Liver (tissue), 9 donors: ENCODE data around the gene CCDC71. TPM values are rescaled to one million over a fixed set of nuclear protein-coding genes. Genes with fewer than 3 reads are reported as not detected.
A peak's percentile ranks its signal among the peaks of the same experiment; 100 is the strongest.

Experiments used
- DNase-seq: peaks from one replicate; pipeline ENCODE4 v3.0.0-alpha.2; 2017; ENCODE audit warnings: low spot score
- H3K27ac ChIP-seq, 2 donors: one replicate each; pipeline ENCODE4 v1.7.0; 2013; ENCODE audit warnings: inconsistent platforms in 2 of 2, low read length in 2 of 2, control low read depth in 1 of 2, low read depth in 1 of 2, mild to moderate bottlenecking in 1 of 2
- H3K27me3 ChIP-seq, 4 donors: one replicate each; pipeline versions ENCODE4 v1.6.1 to v1.7.0; 2013; ENCODE audit warnings: low read length in 3 of 4, inconsistent platforms in 1 of 4, mild to moderate bottlenecking in 1 of 4, moderate library complexity in 1 of 4; ENCODE audit not compliant: control insufficient read depth in 4 of 4, insufficient read depth in 4 of 4
- H3K36me3 ChIP-seq, 4 donors: one replicate each; pipeline versions ENCODE4 v1.6.1 to v1.7.0; 2013; ENCODE audit warnings: low read length in 3 of 4, mild to moderate bottlenecking in 3 of 4, low read depth in 1 of 4, moderate library complexity in 1 of 4; ENCODE audit not compliant: control insufficient read depth in 4 of 4, insufficient read depth in 3 of 4
- H3K4me1 ChIP-seq, 4 donors: one replicate each; pipeline versions ENCODE4 v1.6.1 to v1.7.0; 2013; ENCODE audit warnings: low read length in 3 of 4, mild to moderate bottlenecking in 3 of 4, moderate library complexity in 1 of 4; ENCODE audit not compliant: control insufficient read depth in 4 of 4, insufficient read depth in 4 of 4
- H3K4me3 ChIP-seq, 3 donors: one replicate each; pipeline versions ENCODE4 v1.6.1 to v1.7.0; 2013; ENCODE audit warnings: low read length in 3 of 3, control low read depth in 1 of 3, low read depth in 1 of 3, mild to moderate bottlenecking in 1 of 3
- H3K9ac ChIP-seq, 2 donors: one replicate each; pipeline ENCODE4 v1.7.0; 2013; ENCODE audit warnings: low read length in 2 of 2, mild to moderate bottlenecking in 2 of 2, moderate library complexity in 2 of 2, control low read depth in 1 of 2, low read depth in 1 of 2
- H3K9me3 ChIP-seq, 4 donors: one replicate each; pipeline versions ENCODE4 v1.6.1 to v1.7.0; 2013; ENCODE audit warnings: low read length in 3 of 4; ENCODE audit not compliant: control insufficient read depth in 4 of 4
- FOXA1 ChIP-seq: IDR thresholded peaks from 2 replicates; pipeline ENCODE4 v1.6.1; 2016; ENCODE audit warnings: antibody characterized with exemption
- FOXA2 ChIP-seq: IDR thresholded peaks from 2 replicates; pipeline ENCODE4 v1.6.1; 2016; ENCODE audit warnings: antibody characterized with exemption
- GABPA ChIP-seq, 2 donors: IDR thresholded peaks in 1 of 2; conservative IDR thresholded peaks in 1 of 2; 2 replicates each; pipeline ENCODE4 v1.6.1; 2016; ENCODE audit warnings: antibody characterized with exemption in 2 of 2, mild to moderate bottlenecking in 1 of 2, moderate library complexity in 1 of 2
- HNF4A ChIP-seq, 2 donors: conservative IDR thresholded peaks; 2 replicates each; pipeline ENCODE4 v1.6.1; 2016; ENCODE audit warnings: antibody characterized with exemption in 2 of 2, mild to moderate bottlenecking in 2 of 2
- HNF4G ChIP-seq: IDR thresholded peaks from 2 replicates; pipeline ENCODE4 v1.6.1; 2016; ENCODE audit warnings: antibody characterized with exemption
- JUND ChIP-seq, 2 donors: IDR thresholded peaks; 2 replicates each; pipeline ENCODE4 v1.6.1; 2016; ENCODE audit warnings: antibody characterized with exemption in 2 of 2
- NR2F2 ChIP-seq: IDR thresholded peaks from 2 replicates; pipeline ENCODE4 v1.6.1; 2016; ENCODE audit warnings: antibody characterized with exemption
- RXRA ChIP-seq, 2 donors: IDR thresholded peaks; 2 replicates each; pipeline ENCODE4 v1.6.1; 2017 to 2018; ENCODE audit warnings: antibody characterized with exemption in 2 of 2, mild to moderate bottlenecking in 1 of 2
- TAF1 ChIP-seq: conservative IDR thresholded peaks from 2 replicates; pipeline ENCODE4 v1.6.1; 2016; ENCODE audit warnings: antibody characterized with exemption, mild to moderate bottlenecking
- YY1 ChIP-seq: IDR thresholded peaks from 2 replicates; pipeline ENCODE4 v1.6.1; 2016; ENCODE audit warnings: antibody characterized with exemption, mild to moderate bottlenecking
- WGBS: extraction: QIAGEN DNeasy Blood & Tissue Kit; methylation state at CpG from one replicate; pipeline ENCODE4 v1.1.7; 2013; 5-methylcytosine and 5-hydroxymethylcytosine counted together
- polyA plus RNA-seq, 2 donors: library from polyadenylated mRNA; stranded (reverse) in 1 of 2; unstranded in 1 of 2; fragments of 200-250 nt in 1 of 2; fragments of >200 nt in 1 of 2; fragmentation: Nextera tagmentation in 1 of 2; extraction: Ambion mirVana in 1 of 2; gene quantifications; one replicate each; pipeline versions ENCODE4 v1.2.1 to v1.2.3, GENCODE V29; 2013 to 2015
- total RNA-seq, 2 donors: library from RNA; depleted of rRNA; stranded (reverse); fragments of >200 nt; gene quantifications; one replicate each; pipeline ENCODE4 v1.2.3, GENCODE V29; 2014
- TF ChIP-seq, protein P1 (sequence below): IDR thresholded peaks from 2 replicates; pipeline ENCODE4 v1.6.1; 2016; ENCODE audit warnings: antibody characterized with exemption
- TF ChIP-seq, protein P2 (sequence below): IDR thresholded peaks from 2 replicates; pipeline ENCODE4 v1.6.1; 2016; ENCODE audit warnings: antibody characterized with exemption, mild to moderate bottlenecking
- TF ChIP-seq, protein P3 (sequence below): fragments of 150-350 bp; IDR thresholded peaks from 2 replicates; pipeline ENCODE4 v1.5.1; 2017; ENCODE audit warnings: improper control_type of control experiment, low read depth, low read length; ENCODE audit not compliant: missing input control
- donor health status: healthy.
- donor health status: healthy.
- donor health status: healthy.
- donor health status: healthy.
- donor health status: healthy.

Gene CCDC71
- total and polyA plus RNA-seq, 4 donors, result 1.1 to 10.7 (median 8.2) TPM

- peaks cover 18 to 32% (median 30%) of the 10 kb centered on the region in 4 donors for H3K4me1 ChIP-seq
- H3K4me3 ChIP-seq, result peak overlapping the region; percentile 87 to 96 (median 91)
- 46% methylated on average over 6 of the region's 6 CpGs for WGBS
- H3K36me3 ChIP-seq, result peaks cover 0 to 14% (median 12%) of the 10 kb centered on the region in 4 donors
- DNase-seq, result no peak
- peak overlapping the region; percentile 71 to 80 for H3K9ac ChIP-seq
- no peaks in the 10 kb centered on the region for H3K9me3 ChIP-seq
- TF ChIP-seq, protein P1, sequence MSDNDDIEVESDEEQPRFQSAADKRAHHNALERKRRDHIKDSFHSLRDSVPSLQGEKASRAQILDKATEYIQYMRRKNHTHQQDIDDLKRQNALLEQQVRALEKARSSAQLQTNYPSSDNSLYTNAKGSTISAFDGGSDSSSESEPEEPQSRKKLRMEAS, result no peak
- no peak for TF ChIP-seq YY1
- TF ChIP-seq, protein P2, sequence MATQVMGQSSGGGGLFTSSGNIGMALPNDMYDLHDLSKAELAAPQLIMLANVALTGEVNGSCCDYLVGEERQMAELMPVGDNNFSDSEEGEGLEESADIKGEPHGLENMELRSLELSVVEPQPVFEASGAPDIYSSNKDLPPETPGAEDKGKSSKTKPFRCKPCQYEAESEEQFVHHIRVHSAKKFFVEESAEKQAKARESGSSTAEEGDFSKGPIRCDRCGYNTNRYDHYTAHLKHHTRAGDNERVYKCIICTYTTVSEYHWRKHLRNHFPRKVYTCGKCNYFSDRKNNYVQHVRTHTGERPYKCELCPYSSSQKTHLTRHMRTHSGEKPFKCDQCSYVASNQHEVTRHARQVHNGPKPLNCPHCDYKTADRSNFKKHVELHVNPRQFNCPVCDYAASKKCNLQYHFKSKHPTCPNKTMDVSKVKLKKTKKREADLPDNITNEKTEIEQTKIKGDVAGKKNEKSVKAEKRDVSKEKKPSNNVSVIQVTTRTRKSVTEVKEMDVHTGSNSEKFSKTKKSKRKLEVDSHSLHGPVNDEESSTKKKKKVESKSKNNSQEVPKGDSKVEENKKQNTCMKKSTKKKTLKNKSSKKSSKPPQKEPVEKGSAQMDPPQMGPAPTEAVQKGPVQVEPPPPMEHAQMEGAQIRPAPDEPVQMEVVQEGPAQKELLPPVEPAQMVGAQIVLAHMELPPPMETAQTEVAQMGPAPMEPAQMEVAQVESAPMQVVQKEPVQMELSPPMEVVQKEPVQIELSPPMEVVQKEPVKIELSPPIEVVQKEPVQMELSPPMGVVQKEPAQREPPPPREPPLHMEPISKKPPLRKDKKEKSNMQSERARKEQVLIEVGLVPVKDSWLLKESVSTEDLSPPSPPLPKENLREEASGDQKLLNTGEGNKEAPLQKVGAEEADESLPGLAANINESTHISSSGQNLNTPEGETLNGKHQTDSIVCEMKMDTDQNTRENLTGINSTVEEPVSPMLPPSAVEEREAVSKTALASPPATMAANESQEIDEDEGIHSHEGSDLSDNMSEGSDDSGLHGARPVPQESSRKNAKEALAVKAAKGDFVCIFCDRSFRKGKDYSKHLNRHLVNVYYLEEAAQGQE, result no peak
- no peak for TF ChIP-seq TAF1
- no peak for TF ChIP-seq GABPA (IDR thresholded peaks at IDR 0.05 in 1 of 2, conservative IDR thresholded peaks at IDR 0.05 in 1 of 2)
- TF ChIP-seq, protein P3, sequence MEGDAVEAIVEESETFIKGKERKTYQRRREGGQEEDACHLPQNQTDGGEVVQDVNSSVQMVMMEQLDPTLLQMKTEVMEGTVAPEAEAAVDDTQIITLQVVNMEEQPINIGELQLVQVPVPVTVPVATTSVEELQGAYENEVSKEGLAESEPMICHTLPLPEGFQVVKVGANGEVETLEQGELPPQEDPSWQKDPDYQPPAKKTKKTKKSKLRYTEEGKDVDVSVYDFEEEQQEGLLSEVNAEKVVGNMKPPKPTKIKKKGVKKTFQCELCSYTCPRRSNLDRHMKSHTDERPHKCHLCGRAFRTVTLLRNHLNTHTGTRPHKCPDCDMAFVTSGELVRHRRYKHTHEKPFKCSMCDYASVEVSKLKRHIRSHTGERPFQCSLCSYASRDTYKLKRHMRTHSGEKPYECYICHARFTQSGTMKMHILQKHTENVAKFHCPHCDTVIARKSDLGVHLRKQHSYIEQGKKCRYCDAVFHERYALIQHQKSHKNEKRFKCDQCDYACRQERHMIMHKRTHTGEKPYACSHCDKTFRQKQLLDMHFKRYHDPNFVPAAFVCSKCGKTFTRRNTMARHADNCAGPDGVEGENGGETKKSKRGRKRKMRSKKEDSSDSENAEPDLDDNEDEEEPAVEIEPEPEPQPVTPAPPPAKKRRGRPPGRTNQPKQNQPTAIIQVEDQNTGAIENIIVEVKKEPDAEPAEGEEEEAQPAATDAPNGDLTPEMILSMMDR, result no peak
- TF ChIP-seq FOXA1, result no peak
- no peaks in the 10 kb centered on the region for H3K27me3 ChIP-seq
- H3K27ac ChIP-seq, result no peak overlapping the region
These were observed 979 bp downstream of the CCDC71 start for GRCh38 chr3:49164983-49165720.

DNA sequence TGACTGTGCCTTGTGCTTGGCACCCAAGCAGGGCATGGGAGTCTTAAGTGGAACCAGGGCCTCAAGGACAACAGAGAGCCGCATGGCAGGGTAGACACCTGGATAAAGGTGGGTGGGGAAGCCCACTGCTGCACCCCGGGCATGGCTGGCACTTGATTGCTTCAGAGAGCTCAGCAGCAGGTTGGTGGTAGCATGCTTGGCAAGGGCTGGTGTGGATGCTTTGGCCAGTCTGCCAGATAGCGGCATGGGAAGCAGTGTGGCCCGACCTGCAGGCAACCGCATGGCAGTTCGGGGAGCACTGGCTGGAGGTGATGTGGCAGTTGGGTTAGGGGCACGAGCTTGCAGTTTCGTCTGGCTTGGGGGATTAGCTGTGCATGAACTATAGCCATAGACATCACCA is 2.5 kb downstream of the CCDC71 start:
- Histone ChIP-seq H3K9me3 (no peaks in the 10 kb centered on the region), H3K27ac (no peak overlapping the region), H3K4me3 (no peak overlapping the region), H3K4me1 (peaks cover 18 to 32% (median 30%) of the 10 kb centered on the region in 4 donors), H3K36me3 (peaks cover 0 to 14% (median 12%) of the 10 kb centered on the region in 4 donors), H3K9ac (no peak overlapping the region), H3K27me3 (no peaks in the 10 kb centered on the region)
- WGBS, result 98% methylated on average over 8 of the region's 8 CpGs
- no peak for TF ChIP-seq JUND (IDR thresholded peaks at IDR 0.05)
- TF ChIP-seq, protein P1, result no peak
- TF ChIP-seq HNF4G, result no peak
- no peak for TF ChIP-seq TAF1
- TF ChIP-seq FOXA2, result no peak
- no peak for TF ChIP-seq FOXA1
- TF ChIP-seq YY1, result no peak
- TF ChIP-seq RXRA (IDR thresholded peaks at IDR 0.05), result no peak
- TF ChIP-seq GABPA (IDR thresholded peaks at IDR 0.05 in 1 of 2, conservative IDR thresholded peaks at IDR 0.05 in 1 of 2), result no peak
- TF ChIP-seq HNF4A (conservative IDR thresholded peaks at IDR 0.05), result no peak
- no peak for TF ChIP-seq NR2F2
- no peak for DNase-seq
